ELF-1 (cell line): ENCODE measurements around the gene CRYBA1.
A peak's percentile ranks its signal among the peaks of the same experiment; 100 is the strongest.
"Not testable (repeated sequence)": the region's sequence is repeated elsewhere in the genome, so short reads cannot be mapped to it uniquely, and the experiment has no call there.

Experiments used
- DNase-seq: peaks from one replicate; pipeline ENCODE4 v3.0.0-alpha.2; 2016; ENCODE audit warnings: low read depth, low spot score

Gene CRYBA1

DNA sequence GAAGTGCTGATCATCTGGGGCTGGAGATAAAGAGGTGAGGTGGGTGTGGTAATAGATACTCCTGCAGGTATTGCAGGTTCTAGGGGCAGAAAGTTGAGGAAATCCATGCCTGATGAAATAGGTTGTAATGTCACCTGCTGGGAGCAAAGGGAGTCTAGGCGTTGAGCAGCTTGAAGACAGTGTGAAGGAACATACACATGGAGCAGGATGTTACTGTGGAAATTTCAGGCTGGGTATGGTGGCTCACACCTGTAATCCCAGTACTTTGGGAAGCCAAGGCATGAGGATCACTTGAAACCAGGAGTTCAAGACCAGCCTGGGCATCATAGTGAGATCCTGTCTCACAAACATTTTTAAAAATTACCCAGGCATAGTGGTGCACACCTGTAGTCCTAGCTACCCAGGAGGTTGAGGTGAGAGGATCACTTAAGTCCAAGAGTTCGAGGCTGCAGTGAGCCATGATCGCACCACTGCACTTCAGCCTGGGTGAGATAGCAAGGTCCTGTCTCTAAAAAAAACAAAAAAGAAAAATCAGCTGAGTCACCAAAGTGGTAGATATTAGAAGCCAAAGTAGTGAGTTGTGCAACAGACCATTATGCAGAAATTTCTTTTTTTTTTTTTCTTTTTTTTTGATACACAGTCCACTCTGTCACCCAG is 9.1 kb upstream of the CRYBA1 start:
- DNase-seq = no peak

DNA sequence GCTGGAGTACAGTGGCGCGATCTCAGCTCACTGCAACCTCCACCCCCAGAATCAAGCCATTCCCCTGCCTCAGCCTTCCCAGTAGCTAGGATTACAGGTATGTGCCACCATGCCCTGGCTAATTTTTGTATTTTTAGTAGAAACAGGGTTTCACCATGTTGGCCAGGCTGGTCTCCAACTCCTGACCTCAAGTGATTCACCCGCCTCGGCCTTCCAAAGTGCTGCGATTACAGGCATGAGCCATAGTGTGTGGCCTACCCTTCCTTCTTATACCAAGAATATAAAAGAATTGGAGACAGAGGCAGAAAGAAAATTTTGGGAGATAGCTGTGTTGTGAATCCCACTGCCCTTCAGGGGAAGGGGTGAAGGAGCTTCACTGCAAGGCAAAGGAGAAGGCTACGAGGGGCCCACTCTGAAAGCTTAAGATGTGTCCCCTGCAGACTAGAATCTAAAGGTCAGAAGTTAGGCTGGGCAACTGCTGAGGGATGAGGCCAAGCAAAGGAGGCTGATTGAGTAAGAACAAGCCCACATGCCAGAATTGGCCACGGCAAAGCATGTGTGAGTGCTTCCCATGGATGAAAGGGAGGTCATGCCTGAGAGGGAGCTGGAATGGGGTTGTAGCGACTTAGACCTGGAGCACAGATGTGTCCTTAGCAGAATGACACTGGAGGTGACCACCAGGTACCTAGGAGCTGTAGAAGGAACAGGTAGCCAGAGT is 8.4 kb upstream of the CRYBA1 start:
- no peak for DNase-seq

DNA sequence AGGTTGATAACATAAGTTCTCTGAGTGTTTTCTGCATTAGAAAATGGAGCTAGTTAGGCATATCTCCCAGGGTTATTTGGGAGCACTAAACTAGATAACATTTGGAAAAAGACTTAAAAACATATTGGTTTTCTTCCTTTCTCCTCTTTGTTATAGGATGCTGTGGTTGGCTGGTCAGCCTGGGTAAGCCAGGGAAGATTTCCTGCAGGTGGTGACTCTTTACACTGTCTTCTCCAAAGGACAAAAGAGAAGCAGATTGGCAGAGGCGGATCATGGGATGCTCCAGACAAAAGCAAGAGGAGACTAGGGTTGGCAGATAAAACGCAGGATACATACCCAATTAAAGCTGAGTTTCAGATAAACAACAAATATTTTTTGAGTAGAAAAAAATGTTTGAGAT is 6.2 kb upstream of the CRYBA1 start:
- DNase-seq = no peak

DNA sequence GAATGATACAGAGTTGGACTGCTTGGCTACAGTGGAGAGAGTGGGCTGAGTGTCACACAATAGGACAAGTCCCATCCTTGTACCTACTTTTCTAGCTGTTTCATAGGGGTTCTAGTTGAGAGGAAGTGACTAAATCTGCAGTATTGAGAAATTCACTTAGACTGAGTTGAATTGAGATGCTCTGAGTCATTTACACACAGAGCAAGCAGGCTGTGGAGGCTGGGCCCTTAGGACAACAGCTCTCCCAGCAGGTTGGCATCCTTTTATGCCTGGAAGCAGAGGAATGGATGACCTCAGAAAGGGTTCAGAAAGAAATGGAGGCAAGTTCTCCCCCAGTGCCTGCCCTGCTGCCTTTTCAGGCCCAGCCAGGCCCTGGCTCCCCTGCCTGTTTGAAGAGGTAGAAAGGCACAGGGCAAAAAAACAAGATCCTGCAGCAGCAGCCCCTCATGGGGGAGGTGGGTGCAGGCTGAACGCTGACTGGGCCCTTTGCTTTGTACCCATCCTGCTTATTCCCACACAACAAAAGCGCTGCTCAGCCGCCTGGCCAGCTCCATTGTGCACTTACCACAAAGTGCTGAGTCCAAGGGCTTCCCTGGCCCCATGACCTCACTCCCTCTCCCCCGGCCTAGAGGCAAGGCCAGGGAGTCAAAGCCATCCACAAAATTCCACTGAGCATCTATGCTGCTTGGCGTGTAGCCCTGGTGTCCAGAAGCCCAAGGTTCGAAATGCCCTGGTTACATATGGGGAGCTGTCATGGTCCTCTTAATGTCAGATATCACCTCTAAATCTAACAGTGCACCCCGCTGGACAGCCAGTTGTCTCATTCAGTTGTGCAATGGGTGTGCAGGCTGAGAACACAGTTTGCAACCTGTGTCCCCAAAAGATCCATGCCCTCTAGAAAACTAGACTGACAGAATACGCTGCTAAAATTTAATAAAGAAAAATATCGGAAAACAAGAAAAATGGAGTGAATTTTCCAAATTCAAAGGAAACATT is 5.4 kb upstream of the CRYBA1 start:
- peak; percentile 82 for DNase-seq

DNA sequence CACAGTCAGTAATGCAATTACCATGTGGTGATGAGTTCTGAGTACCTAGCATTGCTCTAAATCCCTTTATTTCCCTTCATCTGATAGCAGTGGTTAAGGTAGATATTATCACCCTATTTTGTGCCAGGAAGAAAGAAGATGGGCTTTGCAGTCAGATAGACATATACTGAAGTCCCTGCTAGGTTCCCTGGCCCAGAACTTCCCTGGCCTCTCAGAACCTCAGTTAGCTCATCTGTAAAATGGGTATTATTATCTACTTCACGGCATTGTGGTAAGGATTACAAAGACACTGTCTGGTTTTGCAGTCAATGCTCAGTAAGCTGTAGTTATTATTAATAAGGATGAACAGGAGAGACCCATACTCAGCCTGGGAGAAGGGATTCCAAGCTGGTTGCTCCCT is 4.6 kb upstream of the CRYBA1 start:
- no peak for DNase-seq

DNA sequence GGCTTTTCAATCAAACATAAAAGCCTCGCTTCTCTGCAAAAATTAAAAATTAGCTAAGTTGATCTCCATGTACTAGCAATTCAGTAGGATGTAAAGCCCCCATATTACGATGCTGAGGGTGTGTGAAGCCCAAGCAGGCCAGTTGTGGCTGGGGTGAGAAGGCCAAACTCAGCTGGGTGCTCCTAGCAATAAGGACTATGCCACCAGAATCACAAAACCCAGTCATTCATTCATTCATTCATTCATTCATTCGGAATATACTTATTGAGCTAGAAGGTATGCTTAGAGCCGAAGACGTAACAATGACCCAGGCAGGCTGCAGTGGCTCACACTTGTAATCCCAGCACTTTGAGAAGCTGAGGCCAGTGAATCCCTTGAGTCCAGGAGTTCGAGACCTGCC is 3.9 kb upstream of the CRYBA1 start:
- no peak for DNase-seq

DNA sequence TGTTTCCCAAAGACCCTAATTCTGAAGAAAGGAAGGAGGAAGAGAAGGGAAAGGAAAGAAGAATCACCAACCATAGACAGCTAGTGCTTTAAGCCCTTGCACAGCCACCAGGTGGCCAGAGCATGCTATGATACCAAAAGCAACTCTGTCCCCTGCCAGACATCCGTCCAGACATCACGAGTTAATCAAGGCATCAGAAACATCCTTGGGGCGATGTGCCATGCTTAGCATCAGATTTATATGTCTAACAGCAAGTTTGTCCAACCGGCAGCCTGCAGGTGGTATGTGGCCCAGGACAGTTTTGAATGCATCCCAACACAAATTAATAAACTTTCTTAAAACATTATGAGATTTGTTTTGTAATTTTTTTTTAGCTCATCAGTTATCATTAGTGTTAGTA is 2.9 kb upstream of the CRYBA1 start:
- DNase-seq = peak; percentile 41

DNA sequence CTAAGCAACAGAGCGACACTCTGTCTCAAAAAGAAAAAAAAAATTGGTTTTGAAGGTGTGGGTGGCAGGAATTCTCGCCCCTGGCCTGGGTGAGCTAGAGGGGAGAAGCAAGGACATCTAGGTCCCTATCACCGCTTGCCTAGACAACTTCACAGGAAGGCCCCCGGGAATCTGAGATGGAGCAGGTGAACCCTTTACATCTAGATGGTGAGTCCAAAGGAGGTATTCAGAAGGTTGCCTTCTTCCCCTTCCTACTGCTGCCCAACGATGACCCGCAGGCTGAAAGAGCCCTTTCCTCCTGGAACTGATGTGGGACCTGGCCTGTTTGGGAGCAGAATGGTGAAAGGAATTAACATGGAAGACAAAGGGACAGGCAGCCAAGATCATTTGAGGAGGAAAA is 1.3 kb upstream of the CRYBA1 start:
- DNase-seq = no peak

DNA sequence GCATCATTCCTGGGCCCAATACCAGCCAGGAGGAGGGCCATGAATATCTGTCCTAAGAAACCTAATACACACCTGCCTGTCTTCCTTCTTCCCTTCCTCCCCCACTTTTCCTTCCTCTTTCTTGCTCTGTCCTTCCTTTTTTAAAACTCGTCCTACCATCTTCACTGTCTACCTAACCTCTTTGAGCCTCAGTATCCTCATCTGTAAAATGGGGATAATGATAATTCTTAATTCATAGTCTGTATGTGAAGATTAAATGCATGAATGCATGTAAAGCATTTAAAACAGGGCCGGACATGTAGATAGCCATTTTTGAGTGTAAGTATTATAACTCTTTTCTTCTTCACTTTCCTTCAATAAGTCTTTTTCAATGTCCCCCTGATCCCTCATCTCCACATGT is 560 bp downstream of the CRYBA1 start:
- DNase-seq = no peak

DNA sequence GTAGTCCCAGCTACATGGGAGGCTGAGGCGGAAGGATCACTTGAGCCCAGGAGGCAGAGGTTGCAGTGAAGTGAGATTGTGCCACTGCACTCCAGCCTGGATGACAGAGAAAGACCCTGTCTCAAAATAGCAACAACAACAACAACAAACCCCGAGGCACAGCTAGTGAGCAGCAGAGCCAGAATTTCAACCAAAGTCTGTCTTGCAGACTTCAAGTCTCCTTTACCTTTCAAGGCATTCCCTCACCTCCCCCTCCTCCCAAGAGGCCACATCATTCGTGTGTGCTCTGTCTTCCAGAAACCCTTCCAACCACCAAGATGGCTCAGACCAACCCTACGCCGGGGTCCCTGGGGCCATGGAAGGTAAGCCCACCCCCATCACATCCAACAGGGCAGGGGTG is 2.2 kb downstream of the CRYBA1 start:
- peak; percentile 73 for DNase-seq

DNA sequence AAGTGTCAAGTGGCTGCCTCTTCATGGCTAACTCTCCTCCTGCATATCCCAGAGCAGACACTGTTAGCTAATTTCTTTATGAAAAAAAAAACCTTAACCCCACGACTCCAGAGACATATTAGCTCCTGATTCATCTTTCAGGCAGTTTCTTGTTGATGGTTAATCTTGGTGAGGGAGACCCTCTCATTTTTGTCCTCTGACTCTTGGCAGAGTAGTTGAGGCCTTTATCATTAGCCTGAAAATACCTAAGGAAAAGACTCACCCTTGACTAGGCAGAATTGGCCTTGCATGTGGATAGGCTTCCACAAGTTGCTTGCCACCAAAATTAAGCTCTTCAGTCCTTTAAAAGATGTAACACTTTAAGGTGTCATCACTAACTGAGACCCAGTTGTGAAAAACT is 4.0 kb downstream of the CRYBA1 start:
- DNase-seq = no peak

DNA sequence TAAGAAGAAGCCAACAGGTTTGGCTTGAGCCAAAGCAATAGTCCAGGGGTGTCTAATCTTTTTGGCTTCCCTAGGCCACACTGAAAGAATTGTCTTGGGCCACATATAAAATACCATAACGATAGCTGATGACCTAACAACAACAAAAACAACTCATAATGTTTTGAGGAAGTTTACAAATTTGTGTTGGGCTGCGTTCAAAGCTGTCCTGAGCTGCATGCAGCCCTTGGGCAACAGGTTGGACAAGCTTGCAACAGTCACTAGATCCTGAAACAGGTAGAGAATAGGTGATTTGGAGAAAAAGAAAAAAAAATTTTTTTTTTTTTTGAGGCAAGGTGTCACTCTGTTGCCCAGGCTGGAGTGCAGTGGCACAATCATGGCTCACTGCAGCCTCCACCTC is 4.5 kb downstream of the CRYBA1 start:
- DNase-seq = no peak

DNA sequence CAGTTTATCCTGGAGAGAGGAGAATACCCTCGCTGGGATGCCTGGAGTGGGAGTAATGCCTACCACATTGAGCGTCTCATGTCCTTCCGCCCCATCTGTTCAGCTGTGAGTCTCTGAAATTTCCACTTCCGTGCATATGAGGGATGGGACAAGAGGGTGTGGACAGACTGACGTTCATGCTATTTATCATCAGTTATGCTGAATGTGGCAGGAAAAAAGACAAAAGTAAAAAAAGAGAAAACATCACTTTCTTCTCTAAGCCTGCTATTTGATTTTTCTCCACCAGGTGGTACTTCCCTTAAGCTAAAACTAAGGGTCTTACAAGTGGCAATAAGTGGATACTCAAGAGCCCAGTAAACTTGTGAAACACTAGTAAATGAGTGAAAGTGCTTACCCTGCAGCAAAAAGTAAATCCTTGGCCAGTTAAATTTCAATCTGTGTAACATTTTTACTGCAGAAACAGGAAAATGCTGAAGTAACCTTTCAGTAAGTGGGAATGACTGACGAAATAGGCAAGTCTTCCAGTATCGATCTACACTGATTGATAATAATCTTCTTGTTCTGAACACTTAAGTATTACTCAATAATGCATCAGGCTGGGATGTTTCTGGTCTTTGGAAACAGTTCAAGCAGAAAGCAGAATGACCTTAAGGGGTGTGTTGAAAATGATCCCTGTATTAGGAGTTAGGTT is 5.6 kb downstream of the CRYBA1 start:
- no peak for DNase-seq

DNA sequence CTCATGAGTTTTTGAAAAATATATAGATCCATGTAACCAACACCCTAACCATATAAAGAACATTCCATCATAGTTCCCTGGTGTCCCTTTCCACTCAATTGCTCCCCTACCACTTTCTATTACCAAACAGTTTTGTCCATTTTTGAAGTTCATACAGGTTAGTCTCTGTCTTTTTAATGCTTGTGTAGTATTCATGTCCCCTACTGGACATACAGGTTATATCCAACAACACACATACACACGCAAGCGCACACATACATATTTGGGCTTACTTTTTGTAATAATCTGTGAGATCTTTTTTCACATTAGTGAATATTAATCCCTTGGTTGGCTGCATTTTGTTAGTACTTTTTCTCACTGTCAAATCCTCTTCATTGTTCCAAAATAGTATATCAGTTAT is 6.4 kb downstream of the CRYBA1 start:
- no peak for DNase-seq

DNA sequence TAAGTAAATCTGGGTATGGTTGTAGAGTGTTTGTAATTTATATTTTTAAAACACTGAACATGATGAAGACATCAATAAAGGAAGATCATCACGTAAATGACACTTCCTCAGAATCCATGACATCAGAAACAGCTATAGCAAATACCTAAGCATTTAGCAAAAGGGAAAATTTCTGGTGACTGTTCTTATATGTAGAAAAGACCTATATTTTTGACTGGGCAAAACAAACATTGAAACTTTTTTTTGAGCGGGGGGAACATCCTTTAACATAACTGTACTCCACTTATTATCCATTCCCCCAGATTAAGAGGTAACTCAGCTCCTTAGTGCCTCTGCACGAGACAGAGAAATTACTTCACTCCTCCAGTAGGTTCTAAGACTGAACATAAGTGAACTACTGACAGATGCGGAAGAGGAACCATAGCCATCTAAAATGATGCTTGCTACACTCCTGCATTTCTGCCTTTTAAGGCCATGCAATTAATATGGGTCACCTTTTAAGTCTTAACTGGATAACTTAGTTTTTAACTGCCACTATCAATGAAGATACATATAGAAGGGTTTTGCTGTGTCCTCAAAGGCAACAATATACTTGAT is 9.4 kb downstream of the CRYBA1 start:
- no peak for DNase-seq

DNA sequence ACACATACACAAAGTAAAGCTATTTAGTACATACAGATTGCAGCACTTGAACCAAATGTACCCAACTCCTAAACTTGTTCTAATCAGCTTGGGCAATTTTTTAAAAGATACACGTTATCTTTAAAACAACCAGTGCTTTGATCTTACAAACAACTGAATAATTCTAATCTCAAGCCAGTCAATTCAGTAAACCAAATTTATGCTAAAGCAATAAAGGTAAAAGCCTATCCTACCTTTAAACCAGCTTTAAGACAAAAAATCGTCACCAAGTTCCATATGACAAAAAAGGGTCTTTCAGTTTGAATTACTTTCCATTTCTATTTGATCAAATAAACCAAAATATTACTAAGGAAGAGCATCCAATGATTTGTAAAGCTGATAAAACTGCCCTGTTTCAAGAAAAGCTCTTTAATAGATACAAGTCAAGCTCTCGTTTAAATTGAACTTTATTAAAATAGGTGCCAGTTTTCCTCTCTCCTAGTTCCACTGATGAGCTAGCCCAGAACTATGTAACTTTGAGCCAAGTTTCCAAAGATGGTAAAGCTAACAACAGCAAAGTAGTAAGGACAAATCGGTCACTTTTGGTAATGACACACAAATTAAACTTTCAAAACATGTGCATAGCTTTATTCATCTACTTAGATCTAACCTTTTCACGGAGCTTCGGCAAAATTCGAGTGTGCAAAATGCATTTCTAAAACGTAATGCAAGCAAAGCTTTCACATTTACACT is 10.2 kb downstream of the CRYBA1 start:
- DNase-seq = no peak

DNA sequence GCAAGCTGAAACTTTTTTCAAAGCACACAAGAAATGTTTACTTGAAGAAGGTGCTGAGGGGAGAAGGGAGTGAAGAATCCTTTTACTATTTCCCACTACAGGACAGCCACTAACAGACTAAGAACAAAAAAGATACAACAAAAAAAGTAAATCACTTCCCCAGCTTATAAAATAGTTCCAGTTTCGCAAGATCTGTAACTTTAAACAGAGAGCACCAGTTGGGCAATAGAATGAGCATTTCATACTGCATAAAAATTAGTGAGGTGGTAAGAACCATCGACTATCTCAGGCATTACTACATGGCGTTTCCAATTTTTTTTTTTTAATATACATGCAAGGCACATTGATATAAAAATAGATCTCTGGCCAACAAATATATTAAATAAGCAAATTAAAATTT is 11.1 kb downstream of the CRYBA1 start:
- DNase-seq = no peak

DNA sequence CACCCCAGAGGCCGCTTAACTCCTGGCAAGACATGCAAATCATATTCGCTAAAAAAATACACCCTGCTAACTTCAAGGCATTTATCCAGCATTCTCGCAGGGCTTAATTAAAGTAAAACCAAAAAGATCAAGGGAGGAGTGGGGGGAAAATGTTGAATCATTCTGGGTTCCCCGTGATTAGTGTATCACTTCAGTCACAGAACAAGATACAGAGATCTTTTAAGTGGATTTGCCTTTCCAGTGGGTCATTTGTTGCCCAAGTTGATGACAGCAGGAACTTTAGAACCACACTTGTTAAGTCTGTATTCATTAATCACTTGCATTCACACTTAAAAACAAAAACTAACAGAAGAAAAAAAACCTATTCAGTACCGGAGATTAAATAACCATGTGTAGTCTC is 17.3 kb downstream of the CRYBA1 start:
- DNase-seq = no peak

DNA sequence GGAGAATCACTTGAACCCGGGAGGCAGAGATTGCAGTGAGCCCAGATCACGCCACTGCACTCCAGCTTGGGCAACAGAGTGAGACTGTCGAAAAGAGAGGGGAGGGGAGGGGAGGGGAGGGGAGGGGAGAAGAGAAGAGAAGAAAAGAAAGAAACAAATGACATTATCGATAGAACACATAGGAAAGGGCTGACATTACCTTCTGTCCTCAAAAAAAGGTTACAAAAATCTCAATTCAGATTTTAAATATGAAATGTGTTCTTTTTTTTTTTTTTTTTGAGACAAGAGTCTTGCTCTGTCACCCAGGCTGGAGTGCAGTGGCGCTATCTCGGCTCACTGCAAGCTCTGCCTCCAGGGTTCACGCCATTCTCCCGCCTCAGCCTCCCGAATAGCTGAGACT is 25.3 kb downstream of the CRYBA1 start:
- not testable (repeated sequence) for DNase-seq

DNA sequence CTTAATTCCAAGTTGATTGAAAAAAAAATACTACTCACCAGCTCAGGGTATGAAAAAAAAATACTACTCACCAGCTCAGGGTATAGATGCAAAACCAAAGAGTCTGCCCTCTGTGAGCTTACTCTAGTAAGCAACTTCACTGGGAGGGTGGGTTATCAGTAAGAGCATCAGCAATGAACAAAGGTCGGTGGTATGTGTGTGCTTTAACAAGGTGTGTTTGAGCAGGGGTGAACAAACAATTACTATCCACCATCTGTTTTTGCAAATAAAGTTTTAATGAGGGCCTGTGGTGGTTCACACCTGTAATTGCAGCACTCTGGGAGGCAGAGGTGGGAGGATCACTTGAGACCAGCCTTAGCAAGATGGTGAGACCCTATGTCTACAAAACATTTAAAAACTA is 27.3 kb downstream of the CRYBA1 start:
- DNase-seq = no peak

DNA sequence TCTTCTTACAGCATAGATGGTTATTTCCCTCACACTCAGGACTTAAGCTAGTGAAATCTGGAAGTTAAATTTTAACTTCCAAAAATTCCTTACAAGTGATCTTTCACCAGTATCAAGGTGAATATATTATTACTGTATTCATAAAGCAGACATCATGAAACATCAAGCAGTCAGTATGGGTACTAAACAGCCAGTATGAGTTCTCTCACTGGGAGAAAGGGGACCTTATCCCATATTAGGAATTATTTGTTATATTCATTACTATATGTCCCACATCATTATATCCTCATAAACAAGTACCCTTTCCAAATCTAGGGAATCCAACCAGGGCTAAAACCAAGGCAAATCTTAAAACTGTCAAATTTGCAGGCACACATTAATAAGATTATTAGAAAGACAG is 32.0 kb downstream of the CRYBA1 start:
- DNase-seq = no peak
